EL (cell line): Measurements from ENCODE around the gene CALCOCO2.
"Not testable (repeated sequence)": the region's sequence is repeated elsewhere in the genome, so short reads cannot be mapped to it uniquely, and the experiment has no call there.

Source experiments
- DNase-seq: peaks from one replicate; pipeline ENCODE4 v3.0.0-alpha.2; 2016

Gene CALCOCO2

DNA sequence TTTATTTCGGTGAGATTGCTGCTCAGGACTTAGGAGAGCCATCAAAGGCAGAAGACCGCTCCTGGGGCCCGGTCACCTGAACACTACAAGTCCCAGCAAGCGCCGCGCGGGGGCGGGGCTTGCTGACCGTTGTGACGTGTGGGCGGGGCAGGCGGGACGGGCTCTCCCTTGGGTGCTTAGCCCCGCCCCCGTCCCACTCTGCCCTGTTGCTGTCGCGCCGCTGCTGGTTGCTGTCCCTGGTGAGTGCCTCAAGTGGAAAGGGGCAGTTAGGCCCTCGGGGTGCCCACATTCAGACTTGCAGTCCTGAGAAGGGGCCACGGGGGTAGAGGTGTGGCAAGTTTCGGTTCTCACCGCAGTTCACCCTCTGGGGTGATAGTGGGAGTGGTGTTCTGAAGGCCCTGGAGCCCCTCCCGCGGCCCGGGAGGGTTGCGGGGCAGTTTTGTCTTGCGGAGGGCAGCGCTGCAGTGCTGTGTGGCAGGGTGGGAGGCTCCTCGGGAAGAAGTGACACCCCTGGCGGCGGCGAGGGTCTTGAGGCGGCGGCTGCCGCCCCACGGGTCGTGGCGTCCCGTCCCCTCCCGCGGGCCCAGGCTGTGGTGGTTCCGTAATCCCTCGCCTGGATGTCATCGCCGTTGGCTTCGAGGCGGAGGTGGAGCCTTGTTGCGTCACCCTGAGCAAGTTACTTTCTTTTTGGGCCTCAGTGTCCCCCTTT lies at the start of gene CALCOCO2:
TSS of gene CALCOCO2 (plus strand) at position 196 of the 709 bp plus-strand sequence. CDS start 10,673 bp downstream, outside the sequence.
- DNase-seq: peak; percentile 95

GRCh38 chr17:48787828-48788227 lies 43.0 kb upstream of the CALCOCO2 start:
- DNase-seq: no peak

DNA sequence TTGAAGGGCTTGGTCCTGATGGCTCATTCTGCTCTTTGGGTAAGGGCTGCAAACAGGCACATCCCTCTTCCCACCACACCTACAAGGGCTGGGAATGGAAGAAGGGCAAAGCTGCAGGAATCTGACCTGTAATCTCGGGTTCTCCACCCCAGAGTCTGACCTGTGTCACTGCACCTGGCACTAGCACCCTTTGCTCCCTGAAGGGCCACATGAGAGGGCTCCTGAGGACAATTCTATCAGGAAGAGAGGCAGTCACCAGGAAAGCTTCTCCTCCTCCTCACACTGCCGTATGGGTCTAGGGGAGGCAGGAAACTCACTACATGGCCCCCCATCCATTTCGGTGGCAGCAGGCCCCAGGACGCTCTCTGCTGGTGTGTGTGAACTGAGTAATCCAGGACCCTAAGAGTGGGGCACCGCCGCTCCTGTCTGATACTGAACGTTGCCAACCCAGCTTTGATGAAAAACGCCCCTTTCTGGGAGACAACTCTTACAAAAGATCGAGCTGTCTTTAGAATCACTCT lies 40.2 kb upstream of the CALCOCO2 start:
- no peak for DNase-seq

- DNase-seq: peak; percentile 88
These were observed 39.5 kb upstream of the CALCOCO2 start for GRCh38 chr17:48791128-48792032.

DNA sequence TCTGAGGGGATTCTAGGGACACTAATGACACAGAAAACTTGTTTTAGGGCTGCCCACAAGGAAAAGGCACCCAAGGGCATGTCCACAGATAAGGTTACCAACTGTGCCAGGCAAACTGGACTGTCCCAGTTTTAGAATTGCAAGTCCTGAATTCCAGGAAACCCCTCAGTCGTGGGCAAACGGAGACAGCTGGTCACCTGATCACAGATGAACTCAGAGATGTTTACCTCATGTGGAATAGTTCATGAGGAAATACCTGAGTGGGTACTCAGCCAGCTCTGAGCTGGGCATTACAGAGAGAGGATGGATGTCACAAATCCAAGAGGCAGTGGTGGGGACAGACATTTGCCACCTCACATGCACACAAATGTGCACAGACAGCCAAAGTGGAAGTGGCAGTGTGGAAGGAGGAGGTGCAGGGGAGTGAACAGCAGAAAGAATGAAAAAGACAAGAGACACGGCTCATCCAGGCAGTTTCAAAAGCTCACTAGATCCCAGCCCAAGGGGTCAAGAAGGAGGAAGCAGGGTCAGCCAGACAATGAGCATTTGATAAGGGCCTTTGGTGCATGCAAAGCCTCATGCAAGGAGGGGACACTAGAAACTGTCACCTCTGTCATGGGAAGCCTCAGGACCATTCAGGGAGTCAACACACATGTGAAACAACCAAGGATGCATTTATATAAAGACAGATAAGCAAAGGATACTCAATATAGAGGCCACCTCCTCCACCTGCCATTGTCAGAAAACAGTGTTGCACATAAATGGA lies 38.6 kb upstream of the CALCOCO2 start:
- DNase-seq: no peak

DNA sequence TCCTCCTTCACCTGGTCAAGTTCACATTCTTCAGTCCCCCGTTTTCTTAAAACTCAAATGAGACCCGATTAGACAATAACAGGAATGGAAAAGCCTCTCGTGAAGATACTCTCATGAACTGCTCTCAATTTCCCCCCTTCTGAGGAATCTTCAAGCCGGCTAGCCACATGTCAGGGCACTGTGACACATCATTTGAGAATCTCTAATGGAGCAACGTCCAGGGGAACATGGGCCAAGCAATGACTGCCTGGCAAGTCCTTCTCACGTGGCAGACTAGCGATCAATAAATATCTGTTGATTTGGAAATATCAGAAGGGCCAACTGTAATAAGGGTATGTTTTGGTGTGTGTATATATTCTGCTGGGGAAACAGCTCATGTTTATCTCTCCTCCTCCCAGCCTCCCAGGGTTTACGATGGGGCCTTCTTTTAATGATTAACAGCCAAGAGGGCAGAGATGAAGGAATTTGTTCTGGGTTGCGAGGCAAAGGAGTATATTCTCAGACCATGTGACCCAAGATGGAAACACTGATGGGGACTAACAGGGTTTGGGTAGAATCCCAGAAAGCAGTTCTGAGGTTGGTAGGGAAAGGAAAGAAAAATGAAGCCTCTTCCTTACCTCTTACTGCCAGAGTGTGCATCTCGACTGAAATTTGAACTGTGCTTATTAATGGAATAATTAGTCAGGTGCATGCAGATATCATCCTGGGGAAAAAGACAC lies 35.2 kb upstream of the CALCOCO2 start:
- DNase-seq: peak; percentile 87

- DNase-seq: not testable (repeated sequence)
These were observed 34.7 kb upstream of the CALCOCO2 start for GRCh38 chr17:48796163-48796522.

GRCh38 chr17:48799069-48799723 lies 31.6 kb upstream of the CALCOCO2 start:
- DNase-seq: no peak

- DNase-seq: no peak
These were observed 30.1 kb upstream of the CALCOCO2 start for GRCh38 chr17:48800626-48801217.

- peak; percentile 69 for DNase-seq
These were observed 25.9 kb upstream of the CALCOCO2 start for GRCh38 chr17:48804936-48805411.

DNA sequence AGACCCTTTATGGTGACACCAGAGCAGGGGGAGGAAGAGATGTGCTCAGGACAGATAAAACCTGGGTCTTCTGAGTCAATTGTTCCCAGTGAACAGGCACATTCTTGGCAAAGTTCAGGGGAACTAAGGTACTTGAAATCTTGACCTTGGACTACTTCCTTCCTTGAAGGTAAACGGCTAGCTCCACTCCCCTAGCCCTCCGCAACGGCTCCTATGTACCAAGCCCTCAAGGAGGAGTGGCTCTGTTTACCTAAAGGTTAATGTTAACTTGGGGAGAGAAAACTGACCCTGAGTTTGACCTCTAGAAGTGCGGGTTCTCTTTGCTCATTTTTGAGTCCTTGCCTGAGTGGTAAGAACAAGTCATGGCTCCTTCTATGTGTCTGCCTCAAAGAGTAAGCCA lies 21.7 kb upstream of the CALCOCO2 start:
- DNase-seq: no peak

GRCh38 chr17:48812001-48812400 lies 18.8 kb upstream of the CALCOCO2 start:
- no peak for DNase-seq

DNA sequence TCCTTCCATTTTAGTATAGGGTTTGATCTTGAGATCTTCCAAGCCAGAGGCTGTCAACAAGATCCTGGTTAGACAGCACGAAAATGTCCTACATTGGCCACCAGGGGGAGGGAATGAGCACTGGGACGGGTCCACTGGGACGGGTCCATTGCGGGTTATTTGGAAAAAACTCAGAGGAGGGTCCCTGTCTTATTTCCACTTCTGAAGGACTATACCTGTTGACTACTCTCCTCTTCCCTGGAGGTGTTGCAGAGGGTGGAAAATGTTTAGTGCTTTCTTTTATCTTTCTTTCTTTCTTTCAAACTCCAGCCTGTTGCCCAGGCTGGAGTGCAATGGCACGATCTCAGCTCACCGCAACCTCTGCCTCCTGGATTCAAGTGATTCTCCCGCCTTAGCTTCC lies 16.3 kb upstream of the CALCOCO2 start:
- DNase-seq: peak; percentile 59

GRCh38 chr17:48815311-48815710 lies 15.5 kb upstream of the CALCOCO2 start:
- no peak for DNase-seq

- DNase-seq: no peak
These were observed 14.4 kb upstream of the CALCOCO2 start for GRCh38 chr17:48816438-48816773.

DNA sequence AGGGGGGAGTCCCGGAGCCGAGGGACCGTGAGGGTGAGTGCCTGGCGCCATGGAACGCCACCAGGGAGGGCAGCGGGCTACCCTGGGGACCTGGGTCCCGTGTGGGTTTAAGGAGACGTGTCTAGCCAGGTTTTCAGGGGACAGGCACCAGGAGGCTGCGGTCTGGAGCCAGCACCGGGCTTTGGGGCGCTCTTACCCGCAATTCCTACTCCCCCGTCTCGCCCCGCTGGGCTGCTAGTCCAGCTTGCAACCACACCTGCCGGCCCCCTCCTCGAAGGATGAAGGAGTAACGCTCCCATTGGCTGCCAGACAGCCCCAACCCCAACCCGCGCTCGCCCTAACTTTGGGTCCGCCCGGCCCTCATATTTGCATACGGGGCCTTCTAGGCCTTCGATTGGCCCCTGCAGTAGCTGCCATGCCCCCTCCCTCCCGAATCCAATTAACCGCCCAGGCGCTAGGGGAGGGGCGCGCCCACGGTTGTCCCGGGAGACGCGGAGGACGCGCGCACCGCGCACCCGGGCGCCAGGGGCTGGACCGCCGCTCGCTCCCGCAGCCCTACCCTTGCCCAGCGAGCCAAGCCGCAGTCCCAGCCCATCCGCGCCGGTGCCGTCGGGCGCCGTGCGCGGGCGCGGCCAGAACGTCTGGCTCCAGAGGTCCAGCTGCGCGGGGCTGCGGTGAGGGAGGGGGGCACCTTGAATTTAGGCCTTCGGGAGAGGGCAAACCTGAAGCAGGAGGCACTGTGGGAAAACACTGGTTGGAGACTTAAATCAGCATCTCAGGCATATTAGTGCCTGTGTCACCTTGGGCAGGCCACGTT lies 13.9 kb upstream of the CALCOCO2 start, which contains the start of gene TTLL6:
TSS of gene TTLL6 (minus strand) at position 456 of the 817 bp plus-strand sequence. CDS start at position 299, 157 bp downstream.
- peak; percentile 74 for DNase-seq

GRCh38 chr17:48818361-48818841 lies 12.4 kb upstream of the CALCOCO2 start:
- no peak for DNase-seq

- peak; percentile 11 for DNase-seq
These were observed 11.4 kb upstream of the CALCOCO2 start for GRCh38 chr17:48819466-48819865.

DNA sequence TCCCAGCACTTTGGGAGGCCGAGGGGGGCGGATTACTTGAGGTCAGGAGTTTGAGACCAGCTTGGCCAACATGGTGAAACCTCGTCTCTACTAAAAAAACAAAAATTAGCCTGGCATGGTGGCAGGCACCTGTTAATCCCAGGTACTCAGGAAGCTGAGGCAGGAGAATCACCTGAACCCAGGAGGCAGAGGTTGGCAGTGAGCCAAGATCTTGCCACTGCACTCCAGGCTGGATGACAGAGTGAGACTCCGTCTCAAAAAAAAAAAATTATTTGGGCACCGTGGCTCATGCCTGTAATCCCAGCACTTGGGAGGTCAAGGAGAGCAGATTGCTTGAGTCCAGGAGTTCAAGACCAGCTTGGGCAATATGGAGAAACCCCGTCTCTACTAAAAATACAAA lies 9.9 kb upstream of the CALCOCO2 start:
- DNase-seq: not testable (repeated sequence)
